K562 (cell line): Measurements from ENCODE around the gene C4orf51. TPM values are rescaled to one million over a fixed set of nuclear protein-coding genes. Genes with fewer than 3 reads are reported as not detected.

Experiments
- ATAC-seq: fragments of 200-7000 bp; cut with Tn5 transposase; 3 replicates; pipeline ENCODE4 v1.9.1; 2020; ENCODE audit warnings: moderate library complexity
- BruUV-seq: library from RNA; stranded (reverse); fragments of 400-500 nt; replicated peaks from 2 replicates; lab custom pipeline; 2021; lab: Mats Ljungman, UMichigan
- CTCF ChIA-PET: fragments of 300-600 bp; formaldehyde crosslinking; extraction: SDS; loops from one replicate; lab custom pipeline; 2021; ENCODE audit warnings: low intra/inter-chr PET ratio; lab: Yijun Ruan, JAX
- POLR2A ChIA-PET: fragments of 300-600, 350-650 bp; sonication (Branson Sonifier 250); formaldehyde crosslinking; extraction: SDS; loops from one replicate; lab custom pipeline; 2021; ENCODE audit warnings: antibody characterized with exemption, inconsistent platforms; lab: Yijun Ruan, JAX
- DNase-seq, 4 experiments: peaks; one replicate each; pipeline versions ENCODE4 v3.0.0 to v3.0.0-alpha.2; 2011 to 2018; ENCODE audit warnings: low spot score in 3 of 4, mixed read lengths in 3 of 4; ENCODE audit errors: extremely low read depth in 1 of 4
- FAIRE-seq: peaks from 2 replicates; lab custom pipeline; 2011; peaks lifted over from hg19 to GRCh38; lab: Jason Lieb, UNC
- H2AFZ ChIP-seq: 2 replicates; pipeline ENCODE4 v1.6.0; 2011; ENCODE audit warnings: low read depth, low read length, control low read depth, inconsistent platforms
- H3K27ac ChIP-seq: fragments of 200-600 bp; 3 replicates; pipeline ENCODE4 v1.8.0; 2011; ENCODE audit warnings: low read depth, mild to moderate bottlenecking, control low read depth, inconsistent platforms, low read length, moderate library complexity, mixed read lengths; ENCODE audit errors: extremely low read depth
- H3K27me3 ChIP-seq, 2 experiments: fragments of 300-600 bp in 1 of 2; 2 replicates in 1 of 2; 3 replicates in 1 of 2; pipeline versions ENCODE4 v1.6.0 to v1.8.0; 2011; ENCODE audit warnings: inconsistent platforms in 2 of 2, low read length in 2 of 2, mild to moderate bottlenecking in 1 of 2, mixed read lengths in 1 of 2, moderate library complexity in 1 of 2; ENCODE audit not compliant: control insufficient read depth in 2 of 2, insufficient read depth in 2 of 2
- H3K36me3 ChIP-seq: fragments of 300-600 bp; 3 replicates; pipeline ENCODE4 v1.8.0; 2011; ENCODE audit warnings: mild to moderate bottlenecking, low read length, inconsistent platforms; ENCODE audit not compliant: control insufficient read depth, insufficient read depth
- H3K4me1 ChIP-seq, 2 experiments: fragments of 200-600 bp in 1 of 2; replicated peaks in 1 of 2; 2 replicates in 1 of 2; 3 replicates in 1 of 2; pipeline versions ENCODE4 v1.5.1 to v1.8.0; 2011; ENCODE audit warnings: inconsistent platforms in 2 of 2, low read length in 2 of 2, mild to moderate bottlenecking in 1 of 2, mixed read lengths in 1 of 2, moderate library complexity in 1 of 2; ENCODE audit not compliant: control insufficient read depth in 2 of 2, insufficient read depth in 2 of 2
- H3K4me2 ChIP-seq: 2 replicates; pipeline ENCODE4 v1.6.1; 2011; ENCODE audit warnings: low read length, control low read depth, inconsistent platforms, mixed read lengths; ENCODE audit not compliant: insufficient read depth
- H3K4me3 ChIP-seq: fragments of 200-600 bp; sonication (generic), shearing (Covaris generic); 2 replicates; pipeline ENCODE4 v1.5.1; 2016; ENCODE audit warnings: control low read depth, inconsistent platforms
- H3K79me2 ChIP-seq: fragments of 200-600 bp; 3 replicates; pipeline ENCODE4 v1.8.0; 2011; ENCODE audit warnings: low read length, inconsistent platforms; ENCODE audit not compliant: control insufficient read depth, insufficient read depth
- H3K9ac ChIP-seq, 2 experiments: 2 replicates each; pipeline versions ENCODE4 v1.6.0 to v1.6.1; 2011; ENCODE audit warnings: low read depth in 2 of 2, low read length in 2 of 2, control low read depth in 1 of 2, inconsistent platforms in 1 of 2, mild to moderate bottlenecking in 1 of 2, mixed read lengths in 1 of 2; ENCODE audit not compliant: insufficient read depth in 1 of 2
- H3K9me1 ChIP-seq: one replicate; pipeline ENCODE4 v1.6.0; 2011; ENCODE audit warnings: inconsistent platforms, mild to moderate bottlenecking, low read length, moderate library complexity; ENCODE audit not compliant: control insufficient read depth, insufficient read depth
- H3K9me3 ChIP-seq: replicated peaks from 2 replicates; pipeline ENCODE4 v1.5.1; 2011; ENCODE audit warnings: low read depth, low read length, inconsistent platforms; ENCODE audit not compliant: control insufficient read depth, insufficient read depth
- H4K20me1 ChIP-seq: replicated peaks from 2 replicates; pipeline ENCODE4 v1.6.1; 2011; ENCODE audit warnings: low read length, inconsistent platforms, mixed read lengths; ENCODE audit not compliant: control insufficient read depth, insufficient read depth
- ARNT ChIP-seq, 2 experiments: fragments of 450-650 bp; IDR thresholded peaks; 2 replicates each; pipeline ENCODE4 v1.6.1; 2016; ENCODE audit warnings: mild to moderate bottlenecking in 1 of 2
- DDX20 ChIP-seq: fragments of 450-650 bp; IDR thresholded peaks from 2 replicates; pipeline ENCODE4 v1.6.1; 2016; ENCODE audit warnings: missing genetic modification characterization, low read depth, mild to moderate bottlenecking, missing compliant biosample characterization, moderate library complexity
- FOXP1 ChIP-seq: sonication (generic); formaldehyde crosslinking; IDR thresholded peaks from 2 replicates; pipeline ENCODE4 v1.8.0; 2022; ENCODE audit warnings: mild to moderate bottlenecking, missing genetic modification reagents
- PHF20 ChIP-seq: fragments of 450-650 bp; IDR thresholded peaks from 2 replicates; pipeline ENCODE4 v1.6.1; 2018; ENCODE audit not compliant: partially characterized antibody
- RB1 ChIP-seq: fragments of 450-650 bp; IDR thresholded peaks from 2 replicates; pipeline ENCODE4 v1.6.1; 2017; ENCODE audit warnings: low read depth, mild to moderate bottlenecking
- ZNF175 ChIP-seq: fragments of 200-800 bp; sonication (Bioruptor generic); IDR thresholded peaks from 2 replicates; pipeline ENCODE4 v1.6.1; 2016; ENCODE audit warnings: low read depth, mild to moderate bottlenecking, missing genetic modification characterization, missing compliant biosample characterization
- ZNF561 ChIP-seq: fragments of 450-650 bp; formaldehyde crosslinking; conservative IDR thresholded peaks from 2 replicates; pipeline ENCODE4 v1.4.0; 2020; ENCODE audit warnings: mild to moderate bottlenecking, moderate library complexity
- WGBS: fragments of 100-300 bp; shearing (Covaris generic); methylation state at CpG from one replicate; pipeline ENCODE4 v1.1.6; 2016; ENCODE audit warnings: low coverage, mixed read lengths; ENCODE audit not compliant: insufficient coverage; ENCODE audit errors: missing lambda C conversion rate; 5-methylcytosine and 5-hydroxymethylcytosine counted together
- in situ Hi-C: fragments of 300-500 bp; cut with MboI; formaldehyde crosslinking; loops from 4 replicates; pipeline ENCODE4 v1.15.0; 2018; ENCODE audit warnings: inconsistent platforms, mixed read lengths
- intact Hi-C: fragments of 100-400 bp; cut with micrococcal nuclease; formaldehyde crosslinking; loops from 2 replicates; pipeline ENCODE4 v1.14.2; 2022
- polyA plus RNA-seq, 8 experiments: library from polyadenylated mRNA; depleted of rRNA in 4 of 8; stranded (reverse) in 5 of 8; unstranded in 3 of 8; fragments of >200 nt; fragmentation: Nextera tagmentation in 2 of 8; fragmentation: Illumina TruSeq in 1 of 8; extraction: Ambion mirVana in 2 of 8; extraction: Trizol in 1 of 8; gene quantifications; 2 replicates each; pipeline versions ENCODE4 v1.2.1 to v1.2.3, GENCODE V29; 2011 to 2014; ENCODE audit warnings: inconsistent platforms in 1 of 8, missing spikeins in 1 of 8
- total RNA-seq, 7 experiments: library from RNA; depleted of rRNA in 6 of 7; stranded (reverse); fragments of >200 nt in 6 of 7; fragmentation: Illumina TruSeq in 2 of 7; extraction: Trizol in 2 of 7; gene quantifications; 2 replicates each; pipeline versions ENCODE4 v1.2.1 to v1.2.3, GENCODE V29; 2011 to 2021; ENCODE audit warnings: low replicate concordance in 1 of 7
- TF ChIP-seq, protein P1 (sequence below): fragments of 250-450 bp; sonication (Bioruptor Pico); IDR thresholded peaks from 2 replicates; pipeline ENCODE4 v1.5.0; 2022; ENCODE audit warnings: mild to moderate bottlenecking
- TF ChIP-seq, protein P2 (sequence below), 2 experiments: IDR thresholded peaks; 2 replicates each; pipeline ENCODE4 v1.6.1; 2011; ENCODE audit warnings: borderline replicate concordance in 1 of 2, control low read depth in 1 of 2, low read depth in 1 of 2, low read length in 1 of 2, mild to moderate bottlenecking in 1 of 2, mixed read lengths in 1 of 2, moderate library complexity in 1 of 2; ENCODE audit not compliant: insufficient read depth in 1 of 2, insufficient read length in 1 of 2, poor library complexity in 1 of 2, severe bottlenecking in 1 of 2; ENCODE audit errors: extremely low read depth in 1 of 2
- TF ChIP-seq, protein P3 (sequence below): fragments of 200-800 bp; sonication (Bioruptor generic); IDR thresholded peaks from 2 replicates; pipeline ENCODE4 v1.6.1; 2017; ENCODE audit warnings: missing genetic modification characterization, missing compliant biosample characterization

C4orf51 gene
- total and polyA plus RNA-seq, 9 of the 15 experiments (the other 6 are each of a cell fraction or from before 2014, with no cell fraction given), result not detected

DNA sequence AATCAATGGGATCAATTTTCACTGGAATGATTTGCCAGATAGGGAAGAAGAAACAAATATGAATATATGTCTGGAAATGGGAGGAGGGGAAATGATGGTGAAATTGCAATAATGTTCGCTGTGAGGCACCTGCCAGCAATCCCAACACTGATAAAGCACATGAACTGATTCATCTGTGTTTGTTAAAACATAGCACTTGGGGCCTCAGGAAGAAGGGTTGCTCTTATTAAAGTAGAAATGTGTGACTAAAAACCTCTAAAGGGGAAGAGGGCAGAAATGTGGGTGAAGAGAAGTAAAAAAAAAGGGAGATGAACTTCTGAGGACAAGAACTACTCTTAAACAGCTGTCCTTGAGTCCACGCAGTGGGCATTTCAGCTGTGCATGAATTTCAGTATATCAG, 101.4 kb downstream of the C4orf51 start:
- Histone ChIP-seq H3K4me1 (no peaks in the 10 kb centered on the region), H3K36me3 (no peaks in the 10 kb centered on the region), H3K4me2 (no peak overlapping the region), H3K9ac (no peak overlapping the region), H3K9me1 (no peaks in the 10 kb centered on the region), H3K4me3 (no peak overlapping the region), H2AFZ (no peak overlapping the region), H3K79me2 (no peaks in the 10 kb centered on the region), H3K27ac (no peak overlapping the region), H3K9me3 (no peaks in the 10 kb centered on the region), H4K20me1 (no peaks in the 10 kb centered on the region), H3K27me3 (peaks cover 6 to 13% of the 10 kb centered on the region in 2 experiments; a peak in 4 of 5 replicates)
- WGBS, result 0% methylated on average over 2 of the region's 2 CpGs
- DNase-seq (no peak), FAIRE-seq (no peak), ATAC-seq (no peak)
- ChIA-PET CTCF (no interaction called here), POLR2A (interaction anchor here (0.9 kb wide), 1 partner anchor 8 kb away, joined by 3 read pairs; no protein-coding TSS in a partner anchor)
- intact Hi-C loops (no loop called here), in situ Hi-C loops (no loop called here)
- TF ChIP-seq FOXP1 (CRISPR knock-in tag) (no peak), ARNT (IDR thresholded peaks at IDR 0.05) (no peak), RB1 (no peak), ZNF175 (CRISPR knock-in tag) (no peak), ZNF561 (no peak), DDX20 (tag) (no peak), PHF20 (no peak)
- TF ChIP-seq, protein P1, sequence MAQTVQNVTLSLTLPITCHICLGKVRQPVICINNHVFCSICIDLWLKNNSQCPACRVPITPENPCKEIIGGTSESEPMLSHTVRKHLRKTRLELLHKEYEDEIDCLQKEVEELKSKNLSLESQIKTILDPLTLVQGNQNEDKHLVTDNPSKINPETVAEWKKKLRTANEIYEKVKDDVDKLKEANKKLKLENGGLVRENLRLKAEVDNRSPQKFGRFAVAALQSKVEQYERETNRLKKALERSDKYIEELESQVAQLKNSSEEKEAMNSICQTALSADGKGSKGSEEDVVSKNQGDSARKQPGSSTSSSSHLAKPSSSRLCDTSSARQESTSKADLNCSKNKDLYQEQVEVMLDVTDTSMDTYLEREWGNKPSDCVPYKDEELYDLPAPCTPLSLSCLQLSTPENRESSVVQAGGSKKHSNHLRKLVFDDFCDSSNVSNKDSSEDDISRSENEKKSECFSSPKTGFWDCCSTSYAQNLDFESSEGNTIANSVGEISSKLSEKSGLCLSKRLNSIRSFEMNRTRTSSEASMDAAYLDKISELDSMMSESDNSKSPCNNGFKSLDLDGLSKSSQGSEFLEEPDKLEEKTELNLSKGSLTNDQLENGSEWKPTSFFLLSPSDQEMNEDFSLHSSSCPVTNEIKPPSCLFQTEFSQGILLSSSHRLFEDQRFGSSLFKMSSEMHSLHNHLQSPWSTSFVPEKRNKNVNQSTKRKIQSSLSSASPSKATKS (CRISPR knock-in tag), result no peak
- TF ChIP-seq, protein P2, sequence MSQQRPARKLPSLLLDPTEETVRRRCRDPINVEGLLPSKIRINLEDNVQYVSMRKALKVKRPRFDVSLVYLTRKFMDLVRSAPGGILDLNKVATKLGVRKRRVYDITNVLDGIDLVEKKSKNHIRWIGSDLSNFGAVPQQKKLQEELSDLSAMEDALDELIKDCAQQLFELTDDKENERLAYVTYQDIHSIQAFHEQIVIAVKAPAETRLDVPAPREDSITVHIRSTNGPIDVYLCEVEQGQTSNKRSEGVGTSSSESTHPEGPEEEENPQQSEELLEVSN (IDR thresholded peaks at IDR 0.05; ENCODE audit: borderline replicate concordance in 1 of 2, extremely low read depth in 1 of 2, insufficient read depth in 1 of 2, insufficient read length in 1 of 2, low read depth in 1 of 2, low read length in 1 of 2, poor library complexity in 1 of 2, severe bottlenecking in 1 of 2), result no peak
- TF ChIP-seq, protein P3, sequence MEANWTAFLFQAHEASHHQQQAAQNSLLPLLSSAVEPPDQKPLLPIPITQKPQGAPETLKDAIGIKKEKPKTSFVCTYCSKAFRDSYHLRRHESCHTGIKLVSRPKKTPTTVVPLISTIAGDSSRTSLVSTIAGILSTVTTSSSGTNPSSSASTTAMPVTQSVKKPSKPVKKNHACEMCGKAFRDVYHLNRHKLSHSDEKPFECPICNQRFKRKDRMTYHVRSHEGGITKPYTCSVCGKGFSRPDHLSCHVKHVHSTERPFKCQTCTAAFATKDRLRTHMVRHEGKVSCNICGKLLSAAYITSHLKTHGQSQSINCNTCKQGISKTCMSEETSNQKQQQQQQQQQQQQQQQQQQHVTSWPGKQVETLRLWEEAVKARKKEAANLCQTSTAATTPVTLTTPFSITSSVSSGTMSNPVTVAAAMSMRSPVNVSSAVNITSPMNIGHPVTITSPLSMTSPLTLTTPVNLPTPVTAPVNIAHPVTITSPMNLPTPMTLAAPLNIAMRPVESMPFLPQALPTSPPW (CRISPR knock-in tag), result no peak
- BruUV-seq, result no TSS peak
